ENCODE measurements around the gene HES5.
A peak's percentile ranks its signal among the peaks of the same experiment; 100 is the strongest.

DNA sequence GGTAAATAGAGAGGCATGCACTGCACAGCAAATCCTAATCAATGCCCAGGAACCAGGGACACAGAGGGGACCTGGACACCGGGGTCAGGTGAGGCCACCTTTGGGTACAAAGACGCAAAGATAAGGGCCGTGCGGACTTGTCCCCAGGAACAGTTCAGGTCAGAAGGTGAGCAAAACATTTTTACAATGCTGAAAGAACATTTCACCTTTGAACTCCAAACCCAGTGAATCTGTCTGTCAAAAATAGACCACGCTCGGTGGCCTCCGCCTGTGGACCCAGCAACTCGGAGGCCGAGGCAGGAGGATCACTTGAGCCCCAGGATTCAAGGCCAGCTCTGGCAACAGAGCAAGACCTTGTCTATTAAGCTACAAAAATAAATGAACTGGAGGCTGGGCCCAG, 41.3 kb upstream of the HES5 start:
- TF ChIP-seq ZBTB7B (CRISPR knock-in tag; IDR thresholded peaks at IDR 0.05), result 0 out of 2 replicates have a peak, but pooled peaks have one; percentile 25
- TF ChIP-seq, protein P1, sequence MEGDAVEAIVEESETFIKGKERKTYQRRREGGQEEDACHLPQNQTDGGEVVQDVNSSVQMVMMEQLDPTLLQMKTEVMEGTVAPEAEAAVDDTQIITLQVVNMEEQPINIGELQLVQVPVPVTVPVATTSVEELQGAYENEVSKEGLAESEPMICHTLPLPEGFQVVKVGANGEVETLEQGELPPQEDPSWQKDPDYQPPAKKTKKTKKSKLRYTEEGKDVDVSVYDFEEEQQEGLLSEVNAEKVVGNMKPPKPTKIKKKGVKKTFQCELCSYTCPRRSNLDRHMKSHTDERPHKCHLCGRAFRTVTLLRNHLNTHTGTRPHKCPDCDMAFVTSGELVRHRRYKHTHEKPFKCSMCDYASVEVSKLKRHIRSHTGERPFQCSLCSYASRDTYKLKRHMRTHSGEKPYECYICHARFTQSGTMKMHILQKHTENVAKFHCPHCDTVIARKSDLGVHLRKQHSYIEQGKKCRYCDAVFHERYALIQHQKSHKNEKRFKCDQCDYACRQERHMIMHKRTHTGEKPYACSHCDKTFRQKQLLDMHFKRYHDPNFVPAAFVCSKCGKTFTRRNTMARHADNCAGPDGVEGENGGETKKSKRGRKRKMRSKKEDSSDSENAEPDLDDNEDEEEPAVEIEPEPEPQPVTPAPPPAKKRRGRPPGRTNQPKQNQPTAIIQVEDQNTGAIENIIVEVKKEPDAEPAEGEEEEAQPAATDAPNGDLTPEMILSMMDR (CRISPR knock-in tag; IDR thresholded peaks at IDR 0.05), result no peak
- TF ChIP-seq SMAD1 (CRISPR knock-in tag; IDR thresholded peaks at IDR 0.05; ENCODE audit: borderline replicate concordance, low read depth), result no peak
- TF ChIP-seq CREB1 (IDR thresholded peaks at IDR 0.05), result no peak
- no peak for TF ChIP-seq CREB1 (CRISPR knock-in tag; IDR thresholded peaks at IDR 0.05)

All from HepG2 (cell line).